Lung (tissue), 12 donors: ENCODE measurements around the gene DNAH10. TPM values are rescaled to one million over a fixed set of nuclear protein-coding genes. Genes with fewer than 3 reads are reported as not detected.

ENCODE experiments used
- ATAC-seq: fragments of 200-7000 bp; cut with Tn5 transposase; one replicate; pipeline ENCODE4 v1.9.1; 2020; ENCODE audit warnings: moderate number of reproducible peaks; ENCODE audit not compliant: insufficient read depth, low FRiP score
- DNase-seq, 3 donors: peaks; one replicate each; pipeline ENCODE4 v3.0.0-alpha.2; 2013 to 2017
- H3K27ac ChIP-seq, 2 donors: one replicate each; pipeline ENCODE4 v1.5.1; 2013; ENCODE audit warnings: mild to moderate bottlenecking in 2 of 2, moderate library complexity in 2 of 2, control low read depth in 1 of 2, inconsistent platforms in 1 of 2, low read depth in 1 of 2, low read length in 1 of 2
- H3K27me3 ChIP-seq, 3 donors: one replicate each; pipeline ENCODE4 v1.5.1; 2013; ENCODE audit warnings: low read length in 2 of 3; ENCODE audit not compliant: control insufficient read depth in 3 of 3, insufficient read depth in 3 of 3
- H3K36me3 ChIP-seq, 4 donors: one replicate each; pipeline ENCODE4 v1.5.1; 2013; ENCODE audit warnings: low read length in 4 of 4, mild to moderate bottlenecking in 1 of 4, moderate library complexity in 1 of 4; ENCODE audit not compliant: control insufficient read depth in 4 of 4, insufficient read depth in 4 of 4
- H3K4me1 ChIP-seq, 5 donors: one replicate each; pipeline ENCODE4 v1.5.1; 2013; ENCODE audit warnings: low read length in 5 of 5, mild to moderate bottlenecking in 2 of 5, moderate library complexity in 1 of 5; ENCODE audit not compliant: control insufficient read depth in 5 of 5, insufficient read depth in 5 of 5
- H3K4me3 ChIP-seq: one replicate; pipeline ENCODE4 v1.5.1; 2013; ENCODE audit warnings: mild to moderate bottlenecking, control low read depth, moderate library complexity
- H3K9ac ChIP-seq, 2 donors: one replicate each; pipeline ENCODE4 v1.5.1; 2013; ENCODE audit warnings: low read length in 2 of 2, control low read depth in 1 of 2; ENCODE audit not compliant: insufficient read depth in 1 of 2
- H3K9me3 ChIP-seq, 4 donors: one replicate each; pipeline ENCODE4 v1.5.1; 2013; ENCODE audit warnings: low read length in 3 of 4, mild to moderate bottlenecking in 1 of 4, moderate library complexity in 1 of 4; ENCODE audit not compliant: control insufficient read depth in 4 of 4, insufficient read depth in 3 of 4
- CTCF ChIP-seq: IDR thresholded peaks from 2 replicates; pipeline ENCODE4 v1.5.1; 2012; ENCODE audit warnings: mild to moderate bottlenecking; ENCODE audit errors: control extremely low read depth, extremely low read depth
- WGBS, 2 donors: extraction: QIAGEN DNeasy Blood & Tissue Kit; methylation state at CpG; one replicate each; pipeline ENCODE4 v1.1.7; 2013; 5-methylcytosine and 5-hydroxymethylcytosine counted together
- polyA plus RNA-seq, 2 donors: library from polyadenylated mRNA; stranded (reverse); fragments of 200-250 nt; gene quantifications; one replicate each; pipeline ENCODE4 v1.2.1, GENCODE V29; 2013
- total RNA-seq, 2 donors: library from RNA; depleted of rRNA in 1 of 2; stranded (reverse); fragments of >200 nt in 1 of 2; gene quantifications; one replicate each; pipeline ENCODE4 v1.2.1, GENCODE V29; 2014 to 2021
- donor health status: control.
- donor health status: control.
- donor health status: Bipolar disorder and iron deficiency.
- donor health status: healthy.
- donor health status: DM: yes; HTN: yes; CAD: no.

The DNAH10 gene
- total and polyA plus RNA-seq, 4 donors, result 2.0 to 21.7 (median 9.1) TPM

- no peaks in the 10 kb centered on the region for H3K9me3 ChIP-seq
- H3K27ac ChIP-seq, result no peak overlapping the region
- no peaks in the 10 kb centered on the region for H3K27me3 ChIP-seq
- WGBS, 2 donors, result 90 to 91% methylated on average over 2 of the region's 2 CpGs
- ATAC-seq (no peak), DNase-seq (no peak)
- no peak overlapping the region for H3K4me3 ChIP-seq
- TF ChIP-seq CTCF, result no peak
- H3K9ac ChIP-seq, result no peak overlapping the region
- no peaks in the 10 kb centered on the region for H3K36me3 ChIP-seq
- peaks cover 0 to 4% (median 0%) of the 10 kb centered on the region in 5 donors for H3K4me1 ChIP-seq
These were observed 160.9 kb downstream of the DNAH10 start for GRCh38 chr12:123923038-123923437.

GRCh38 chr12:123923927-123924326 lies 161.8 kb downstream of the DNAH10 start:
- Histone ChIP-seq H3K9ac (no peak overlapping the region), H3K27me3 (no peaks in the 10 kb centered on the region), H3K36me3 (no peaks in the 10 kb centered on the region), H3K4me1 (peaks cover 0 to 4% (median 0%) of the 10 kb centered on the region in 5 donors), H3K27ac (no peak overlapping the region), H3K4me3 (no peak overlapping the region), H3K9me3 (no peaks in the 10 kb centered on the region)
- TF ChIP-seq CTCF, result no peak
- ATAC-seq, result no peak
- 76 to 82% methylated on average over 7 of the region's 7 CpGs for WGBS, 2 donors
- DNase-seq, result no peak

GRCh38 chr12:123924539-123924938 lies 162.4 kb downstream of the DNAH10 start:
- DNase-seq (no peak), ATAC-seq (no peak)
- Histone ChIP-seq H3K4me3 (no peak overlapping the region), H3K9me3 (no peaks in the 10 kb centered on the region), H3K9ac (no peak overlapping the region), H3K36me3 (no peaks in the 10 kb centered on the region), H3K27ac (no peak overlapping the region), H3K27me3 (no peaks in the 10 kb centered on the region), H3K4me1 (peaks cover 0 to 4% (median 0%) of the 10 kb centered on the region in 5 donors)
- TF ChIP-seq CTCF, result no peak
- WGBS, 2 donors, result 97 to 99% methylated on average over 4 of the region's 4 CpGs

- H3K9ac ChIP-seq, result no peak overlapping the region
- H3K27me3 ChIP-seq, result no peaks in the 10 kb centered on the region
- no peak for DNase-seq
- peaks cover 0 to 4% (median 0%) of the 10 kb centered on the region in 5 donors for H3K4me1 ChIP-seq
- WGBS, 2 donors, result 82% methylated on average over 15 of the region's 15 CpGs
- no peak overlapping the region for H3K27ac ChIP-seq
- TF ChIP-seq CTCF, result no peak
- H3K9me3 ChIP-seq, result no peaks in the 10 kb centered on the region
- H3K4me3 ChIP-seq, result no peak overlapping the region
- no peak for ATAC-seq
- H3K36me3 ChIP-seq, result no peaks in the 10 kb centered on the region
These were observed 166.3 kb downstream of the DNAH10 start for GRCh38 chr12:123928274-123928865.
